Right ventricle myocardium superior (tissue), 1 donor: ENCODE measurements around the gene DNAI1. TPM values are rescaled to one million over a fixed set of nuclear protein-coding genes. Genes with fewer than 3 reads are reported as not detected.
"Not testable (repeated sequence)": the region's sequence is repeated elsewhere in the genome, so short reads cannot be mapped to it uniquely, and the experiment has no call there.

Experiments
- ATAC-seq: fragments of 200-7000 bp; cut with Tn5 transposase; one replicate; pipeline ENCODE4 v1.9.1; 2020; ENCODE audit warnings: mild to moderate bottlenecking; ENCODE audit not compliant: poor library complexity
- DNase-seq: peaks from one replicate; pipeline ENCODE4 v3.0.0-alpha.2; 2020
- intact Hi-C: fragments of 100-400 bp; cut with DNase I; formaldehyde crosslinking; loops from one replicate; pipeline ENCODE4 v1.11.2; 2022
- total RNA-seq: library from RNA; stranded (reverse); fragmentation: NEBNext Ultra II Directional; extraction: Animal tissue kit (Norgen Biotek cat#: 25700); gene quantifications from one replicate; pipeline ENCODE4 v1.2.1, GENCODE V29; 2021
- donor health status: DM: no; HTN: yes; CAD: no; lungs with severe emphysema.

Gene DNAI1
- total RNA-seq, 1 donor from 2014 or later: not detected

GRCh38 chr9:34479431-34479866, 20.8 kb downstream of the DNAI1 start:
- DNase-seq (no peak), ATAC-seq (no peak)
- intact Hi-C loops: no loop called here

GRCh38 chr9:34481620-34482019, 23.0 kb downstream of the DNAI1 start:
- DNase-seq, intact Hi-C loops, ATAC-seq: not testable (repeated sequence)

DNA sequence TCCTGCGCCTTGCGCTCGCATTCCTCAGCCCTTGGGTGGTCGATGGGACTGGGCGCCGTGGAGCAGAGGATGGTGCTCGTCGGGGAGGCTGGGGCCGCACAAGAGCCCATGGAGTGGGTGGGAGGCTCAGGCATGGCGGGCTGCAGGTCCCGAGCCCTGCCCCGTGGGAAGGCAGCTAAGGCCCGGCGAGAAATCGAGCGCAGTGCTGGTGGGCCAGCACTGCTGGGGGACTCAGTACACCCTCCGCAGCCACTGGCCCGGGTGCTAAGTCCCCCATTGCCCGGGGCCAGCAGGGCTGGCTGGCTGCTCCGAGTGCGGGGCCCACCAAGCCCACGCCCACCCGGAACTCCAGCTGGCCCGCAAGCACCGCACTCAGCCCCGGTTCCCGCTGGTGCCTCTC, 24.1 kb downstream of the DNAI1 start:
- intact Hi-C loops, ATAC-seq, DNase-seq: not testable (repeated sequence)

DNA sequence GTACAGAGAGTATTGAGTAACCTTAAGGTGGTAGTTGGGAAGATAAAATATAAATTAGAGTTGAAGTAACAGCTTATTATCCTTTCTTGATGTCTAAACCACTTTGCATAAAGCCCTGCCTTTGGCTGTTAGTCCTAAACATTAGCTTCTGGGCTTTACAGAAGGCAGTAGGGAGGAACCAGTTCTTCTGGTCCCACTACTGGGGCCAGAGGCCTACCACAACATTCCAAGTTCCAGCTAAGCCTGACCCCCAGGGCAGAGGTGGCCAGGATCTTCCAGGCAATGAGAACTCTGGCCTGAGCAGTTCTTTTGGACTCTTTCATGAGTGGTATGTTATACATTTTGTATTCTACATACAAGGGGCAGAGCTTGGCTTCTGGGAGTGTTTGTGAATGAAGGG, 26.1 kb downstream of the DNAI1 start:
- ATAC-seq (no peak), DNase-seq (no peak)
- intact Hi-C loops: no loop called here

DNA sequence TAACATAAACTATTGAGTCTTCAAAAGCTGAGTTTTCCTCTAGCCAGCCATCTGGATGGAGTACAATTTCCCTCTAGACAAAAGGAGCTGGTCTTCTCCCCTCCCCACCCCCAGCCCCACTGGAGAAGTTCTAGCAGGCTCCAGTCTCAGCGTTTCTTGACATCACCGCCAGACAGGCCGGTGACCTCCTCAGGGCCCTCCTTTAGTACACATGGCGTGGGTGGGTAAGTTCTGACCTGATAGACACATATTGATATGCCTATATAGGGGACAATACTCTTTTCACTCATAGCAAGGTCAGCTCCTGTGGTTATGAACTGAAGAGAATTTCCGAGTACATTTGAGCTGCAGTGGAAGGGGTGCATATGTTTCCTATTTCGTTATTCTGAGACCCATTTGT, 27.2 kb downstream of the DNAI1 start:
- ATAC-seq: no peak
- no peak for DNase-seq
- intact Hi-C loops: no loop called here

- DNase-seq (no peak), ATAC-seq (no peak)
- intact Hi-C loops: no loop called here
These were observed 28.0 kb downstream of the DNAI1 start for GRCh38 chr9:34486572-34486971.

DNA sequence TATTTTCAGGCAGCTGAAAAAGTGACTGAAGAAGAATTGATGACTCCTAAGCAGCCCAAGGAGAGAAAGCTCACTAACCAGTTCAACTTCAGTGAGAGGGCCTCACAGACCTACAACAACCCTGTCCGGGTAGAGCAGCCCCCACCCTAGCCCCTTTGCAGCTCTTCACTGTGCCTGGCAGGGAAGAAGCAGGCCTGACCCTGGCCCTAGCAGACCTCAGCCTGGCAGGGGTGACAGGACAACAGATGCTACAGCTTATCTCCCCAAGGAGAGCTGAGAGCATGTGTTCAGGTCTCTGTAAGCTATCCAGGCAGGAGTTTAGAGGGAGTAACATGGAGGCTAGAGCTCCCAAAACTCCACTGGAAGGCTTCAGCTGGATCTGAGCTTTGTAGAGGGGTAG, 31.8 kb downstream of the DNAI1 start:
- DNase-seq: no peak
- intact Hi-C loops: no loop called here
- ATAC-seq: no peak

DNA sequence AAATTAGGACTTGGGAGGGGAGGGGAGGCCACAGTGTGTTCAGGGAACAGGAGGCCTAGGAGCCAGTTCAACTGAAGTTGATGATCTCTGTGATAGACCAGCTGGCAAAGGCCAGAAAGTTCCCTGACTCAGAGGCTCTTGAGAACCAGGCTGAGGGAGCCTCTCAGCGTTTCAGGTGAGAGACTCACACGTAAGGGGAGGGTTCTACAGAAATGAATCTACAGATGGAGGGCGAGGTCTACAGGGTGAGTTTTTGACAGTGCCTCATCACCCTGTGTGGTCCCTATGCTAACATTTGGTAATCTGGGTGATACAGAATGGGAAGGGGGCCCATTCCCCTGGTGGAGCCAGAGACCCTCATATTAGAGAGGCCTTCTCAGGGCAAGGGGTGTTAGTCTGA, 32.2 kb downstream of the DNAI1 start:
- no peak for ATAC-seq
- intact Hi-C loops: no loop called here

GRCh38 chr9:34491596-34491995, 33.0 kb downstream of the DNAI1 start:
- intact Hi-C loops: no loop called here
- no peak for ATAC-seq

More for the DNA sequence above, 32.2 kb downstream of the DNAI1 start:
- DNase-seq: no peak

DNA sequence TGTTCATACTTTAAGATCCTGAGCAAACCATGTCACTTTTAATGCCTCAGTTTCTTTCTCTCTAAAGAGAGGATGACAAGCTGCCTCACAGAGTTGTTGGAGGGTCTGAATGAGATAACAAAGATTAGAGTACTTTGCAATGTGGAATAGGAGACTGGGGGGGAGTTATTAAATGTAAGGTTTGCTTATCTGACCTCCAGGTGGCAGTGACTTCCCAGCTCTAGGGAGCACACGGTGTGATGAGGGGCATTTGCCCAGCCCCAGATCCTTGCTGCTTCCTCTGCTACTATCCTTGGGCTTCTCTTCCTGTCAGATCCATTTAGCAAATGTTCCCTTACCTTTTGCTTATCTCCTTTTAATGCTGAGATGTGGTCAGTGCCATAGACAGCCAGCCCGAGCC, 33.4 kb downstream of the DNAI1 start:
- DNase-seq (no peak), ATAC-seq (no peak)
- intact Hi-C loops: no loop called here

More at GRCh38 chr9:34491596-34491995, 33.0 kb downstream of the DNAI1 start:
- no peak for DNase-seq

DNA sequence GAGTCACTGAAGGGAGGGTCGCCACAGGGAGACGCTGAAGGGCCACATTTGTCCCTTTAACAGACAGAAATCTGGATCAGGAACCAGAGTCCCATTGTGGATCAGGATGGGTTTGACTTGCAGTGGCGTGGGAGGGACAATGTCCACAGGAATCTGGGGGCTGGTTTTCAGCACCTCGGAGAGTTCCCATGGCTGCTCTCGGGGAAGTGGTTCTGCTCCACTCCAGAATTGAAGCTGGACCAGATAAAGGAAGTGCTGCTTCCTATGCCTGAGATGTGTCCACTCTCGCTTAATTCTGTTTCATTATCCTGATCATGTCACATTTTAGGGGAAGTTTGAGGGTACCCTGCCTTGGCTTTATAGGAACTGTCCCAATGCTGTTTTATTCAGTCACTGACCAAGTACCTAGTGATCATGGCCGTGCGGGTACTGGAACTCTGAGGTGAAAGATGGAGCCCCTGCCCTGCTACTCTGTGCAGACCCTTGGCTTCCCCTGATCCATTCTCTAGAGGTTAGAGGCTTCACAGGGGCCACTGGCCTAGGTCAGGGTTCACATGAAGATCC, 35.4 kb downstream of the DNAI1 start:
- DNase-seq: peak; percentile 53
- ATAC-seq: peak; percentile 51
- intact Hi-C loops: no loop called here

- ATAC-seq (no peak), DNase-seq (no peak)
- intact Hi-C loops: no loop called here
These were observed 37.6 kb downstream of the DNAI1 start for GRCh38 chr9:34496149-34496712.

GRCh38 chr9:34498553-34498952, 39.9 kb downstream of the DNAI1 start:
- intact Hi-C loops: no loop called here
- ATAC-seq: no peak
- DNase-seq: no peak

DNA sequence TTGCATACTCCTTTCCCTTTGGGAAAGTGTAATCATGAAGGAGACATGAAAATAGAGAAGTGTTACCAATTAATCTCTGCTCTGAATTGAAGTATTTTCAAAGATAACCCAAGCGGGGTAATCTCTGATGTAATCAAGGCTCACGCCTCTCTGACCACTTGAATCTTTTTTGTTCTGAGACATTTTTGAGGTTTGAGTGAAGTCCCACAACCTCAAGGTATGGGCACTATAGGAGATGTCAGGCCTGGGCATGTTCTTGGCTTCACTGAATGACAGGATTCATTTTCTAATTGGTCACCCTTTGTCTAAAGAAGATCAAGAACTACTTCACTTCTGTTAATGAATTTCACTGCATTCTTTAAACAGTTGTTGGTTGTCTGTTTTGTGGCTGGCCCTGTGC, 40.5 kb downstream of the DNAI1 start:
- intact Hi-C loops: no loop called here

GRCh38 chr9:34500623-34501267, 42.1 kb downstream of the DNAI1 start:
- ATAC-seq (peak; percentile 75), DNase-seq (peak; percentile 62)
- intact Hi-C loops: loop anchor here (2.0 kb wide), 2 partner anchors 64 to 96 kb away; no protein-coding TSS in a partner anchor

More for the DNA sequence above, 40.5 kb downstream of the DNAI1 start:
- DNase-seq: no peak
- no peak for ATAC-seq

GRCh38 chr9:34501372-34501771, 42.8 kb downstream of the DNAI1 start:
- no peak for ATAC-seq
- no peak for DNase-seq
- intact Hi-C loops: loop anchor here (2.0 kb wide), 2 partner anchors 65 to 97 kb away; no protein-coding TSS in a partner anchor

DNA sequence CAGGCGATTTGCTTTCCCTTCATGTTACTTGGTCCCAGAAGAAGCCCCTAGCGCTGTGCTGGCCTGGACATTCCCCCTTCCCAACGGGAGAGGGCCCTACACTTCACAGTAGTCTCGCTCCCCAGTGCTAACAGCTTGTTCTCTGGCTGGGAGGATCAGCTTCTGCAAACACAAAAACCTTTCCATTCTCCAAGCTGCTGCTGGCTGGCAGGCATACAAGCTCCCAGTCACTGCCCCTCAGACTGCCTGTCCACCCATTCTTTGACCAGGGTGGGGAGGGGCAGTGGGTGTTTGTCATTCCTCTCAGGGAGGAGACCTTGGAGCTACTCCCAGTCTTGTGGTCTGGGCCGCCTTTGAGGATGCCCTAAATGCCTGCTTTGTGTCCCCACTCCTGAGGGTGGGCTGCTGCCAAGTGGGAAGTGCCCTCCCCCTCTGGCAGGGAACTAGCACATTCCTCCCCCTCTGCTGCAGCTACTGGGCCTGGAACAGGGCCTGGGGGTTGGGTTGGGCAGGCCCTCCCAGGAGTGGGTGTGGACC, 43.4 kb downstream of the DNAI1 start:
- intact Hi-C loops: loop anchor here (2.0 kb wide), 2 partner anchors 65 to 97 kb away; no protein-coding TSS in a partner anchor
- DNase-seq (peak; percentile 70), ATAC-seq (peak; percentile 74)

DNA sequence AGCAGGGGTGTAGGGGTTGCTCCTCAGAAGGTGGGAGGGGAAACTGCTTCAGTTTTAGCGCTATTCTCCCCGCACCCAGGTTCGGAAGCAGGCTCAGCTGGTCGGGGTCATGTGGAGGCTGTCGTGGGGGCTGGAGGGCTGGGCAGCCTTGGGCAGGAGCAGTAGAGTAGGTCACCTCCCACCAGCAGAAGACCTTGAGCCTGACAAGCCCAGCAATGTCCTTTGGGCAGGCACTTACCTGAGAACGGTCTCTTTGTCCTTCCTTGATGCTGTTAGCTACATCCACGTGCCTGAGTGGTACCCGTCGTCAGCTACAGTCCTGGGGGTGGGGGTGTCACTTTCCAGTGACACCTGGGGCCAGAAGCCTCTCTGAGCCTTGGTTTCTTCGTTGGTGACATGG, 43.9 kb downstream of the DNAI1 start:
- ATAC-seq (no peak), DNase-seq (no peak)
- intact Hi-C loops: no loop called here

DNA sequence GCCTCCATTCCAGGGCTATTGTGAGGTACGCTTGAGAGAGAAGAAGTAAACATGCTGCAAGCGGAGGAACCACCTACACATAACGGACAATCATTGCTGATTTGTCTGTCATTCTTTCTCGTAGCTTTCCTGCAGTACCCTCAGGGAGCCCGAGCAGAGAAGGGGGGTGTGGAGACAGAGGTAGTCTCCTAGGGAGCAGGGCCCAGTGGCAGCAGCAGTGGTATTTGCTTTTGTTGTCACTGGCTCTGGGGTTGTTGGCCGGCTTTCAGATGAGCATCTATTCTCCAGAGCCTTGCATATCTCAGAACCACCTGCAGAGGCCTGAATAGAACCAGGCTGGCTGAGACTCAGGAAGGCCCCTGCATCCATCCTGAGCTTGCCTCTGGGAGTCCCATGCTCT, 44.3 kb downstream of the DNAI1 start:
- intact Hi-C loops: no loop called here
- DNase-seq: no peak
- ATAC-seq: no peak

GRCh38 chr9:34503406-34503805, 44.8 kb downstream of the DNAI1 start:
- DNase-seq (no peak), ATAC-seq (no peak)
- intact Hi-C loops: no loop called here
